PC-3 (cell line): ENCODE results near the gene PSPH. TPM values are rescaled to one million over a fixed set of nuclear protein-coding genes. Genes with fewer than 3 reads are reported as not detected.
"Not testable (repeated sequence)": the region's sequence is repeated elsewhere in the genome, so short reads cannot be mapped to it uniquely, and the experiment has no call there.

Source experiments
- ATAC-seq: fragments of 200-7000 bp; cut with Tn5 transposase; 2 replicates; pipeline ENCODE4 v1.9.1; 2020; ENCODE audit warnings: mild to moderate bottlenecking, moderate library complexity
- BruUV-seq: library from RNA; stranded (reverse); fragments of 400-500 nt; replicated peaks from 2 replicates; lab custom pipeline; 2021; lab: Mats Ljungman, UMichigan
- CTCF ChIA-PET: fragments of 300-600 bp; sonication (Branson Sonifier 250); formaldehyde crosslinking; loops from one replicate; lab custom pipeline; 2022; ENCODE audit warnings: antibody characterized with exemption; lab: Charles Lee
- POLR2A ChIA-PET: fragments of 300-600 bp; sonication (Branson Sonifier 250); formaldehyde crosslinking; loops from one replicate; lab custom pipeline; 2022; ENCODE audit warnings: antibody characterized with exemption; ENCODE audit not compliant: unreplicated experiment; lab: Charles Lee
- DNase-seq: peaks from one replicate; pipeline ENCODE4 v3.0.0-alpha.2; 2015
- H2AFZ ChIP-seq: fragments of 300-600 bp; sonication (generic); 2 replicates; pipeline ENCODE4 v1.6.0; 2016; ENCODE audit warnings: antibody characterized with exemption, low read length
- H3F3A ChIP-seq: fragments of 300-600 bp; sonication (generic); one replicate; pipeline ENCODE4 v1.6.0; 2017; ENCODE audit warnings: antibody characterized with exemption, low read length, control low read depth, mild to moderate bottlenecking; ENCODE audit not compliant: unreplicated experiment
- H3K27ac ChIP-seq: fragments of 300-600 bp; sonication (generic); 2 replicates; pipeline ENCODE4 v1.5.1; 2016; ENCODE audit warnings: mild to moderate bottlenecking, low read length
- H3K27me3 ChIP-seq: fragments of 300-600 bp; sonication (generic); 2 replicates; pipeline ENCODE4 v1.6.1; 2016; ENCODE audit warnings: low read length, mixed read lengths
- H3K36me3 ChIP-seq: fragments of 300-600 bp; sonication (generic); 2 replicates; pipeline ENCODE4 v1.6.1; 2016; ENCODE audit warnings: low read depth, mixed run types, low read length, mixed read lengths
- H3K4me1 ChIP-seq: fragments of 300-600 bp; sonication (generic); 2 replicates; pipeline ENCODE4 v1.5.1; 2016; ENCODE audit warnings: low read length; ENCODE audit not compliant: insufficient read depth
- H3K4me2 ChIP-seq: fragments of 300-600 bp; sonication (generic); 2 replicates; pipeline ENCODE4 v1.6.0; 2016; ENCODE audit warnings: low read length
- H3K4me3 ChIP-seq: fragments of 300-600 bp; sonication (generic); 2 replicates; pipeline ENCODE4 v1.5.1; 2016; ENCODE audit warnings: mild to moderate bottlenecking, low read length, mixed read lengths
- H3K79me2 ChIP-seq: fragments of 300-600 bp; sonication (generic); 2 replicates; pipeline ENCODE4 v1.6.1; 2017; ENCODE audit warnings: low read length, mixed read lengths
- H3K9ac ChIP-seq: fragments of 300-600 bp; sonication (generic); 2 replicates; pipeline ENCODE4 v1.6.0; 2016; ENCODE audit warnings: mild to moderate bottlenecking, low read length
- H3K9me2 ChIP-seq: fragments of 300-600 bp; sonication (generic); replicated peaks from 2 replicates; pipeline ENCODE4 v1.6.1; 2016; ENCODE audit warnings: mixed run types, low read length, mixed read lengths
- H3K9me3 ChIP-seq: fragments of 300-600 bp; sonication (generic); 2 replicates; pipeline ENCODE4 v1.6.1; 2016; ENCODE audit warnings: low read length, mixed read lengths
- H4K20me1 ChIP-seq: fragments of 300-600 bp; sonication (generic); 2 replicates; pipeline ENCODE4 v1.6.1; 2016; ENCODE audit warnings: low read length, mixed read lengths
- EZH2 ChIP-seq: fragments of 300-600 bp; sonication (generic); IDR thresholded peaks from one replicate; pipeline ENCODE4 v1.6.1; 2017; ENCODE audit warnings: antibody characterized with exemption, mild to moderate bottlenecking, low read length; ENCODE audit not compliant: unreplicated experiment
- EZH2phosphoT487 ChIP-seq: fragments of 300-600 bp; sonication (generic); IDR thresholded peaks from 2 replicates; pipeline ENCODE4 v1.6.1; 2018; ENCODE audit warnings: mild to moderate bottlenecking, antibody characterized with exemption, low read length, borderline replicate concordance
- intact Hi-C: fragments of 100-400 bp; cut with micrococcal nuclease; formaldehyde crosslinking; loops from 2 replicates; pipeline ENCODE4 v1.9.0; 2023
- total RNA-seq: library from RNA; depleted of rRNA; stranded (reverse); fragments of >200 nt; gene quantifications from 2 replicates; pipeline ENCODE4 v1.2.3, GENCODE V29; 2014
- TF ChIP-seq, protein P1 (sequence below): fragments of 300-600 bp; sonication (generic); conservative IDR thresholded peaks from 2 replicates; pipeline ENCODE4 v1.5.1; 2017; ENCODE audit warnings: antibody characterized with exemption, low read depth, mild to moderate bottlenecking, low read length

PSPH gene
- total RNA-seq, 1 experiment from 2014 or later: 66.3 TPM

DNA sequence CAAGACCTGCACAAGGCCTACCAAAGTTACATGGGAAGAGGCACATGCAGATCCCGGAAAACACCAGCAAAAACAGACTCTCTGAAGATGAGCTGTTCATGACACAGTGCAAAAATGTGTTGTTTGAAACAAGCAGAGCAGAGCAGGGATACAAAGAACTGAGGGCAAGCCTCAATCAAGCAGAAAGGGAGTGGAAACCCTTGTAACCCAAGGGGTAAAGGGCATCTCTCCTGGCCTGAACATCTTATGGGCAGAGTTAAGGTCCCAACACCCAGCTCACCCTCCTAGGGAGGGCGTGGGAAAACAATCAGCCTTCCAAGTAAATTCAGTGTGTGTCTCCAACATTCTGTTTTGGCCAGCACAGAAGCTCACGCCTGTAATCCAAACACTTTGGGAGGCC, 10.5 kb downstream of the PSPH start:
- Histone ChIP-seq H3K4me2 (no peak overlapping the region), H3K27ac (no peak overlapping the region), H2AFZ (no peak overlapping the region), H4K20me1 (no peaks in the 10 kb centered on the region), H3K4me1 (no peaks in the 10 kb centered on the region), H3K9me2 (no peaks in the 10 kb centered on the region), H3F3A (no peaks in the 10 kb centered on the region), H3K9me3 (no peaks in the 10 kb centered on the region), H3K4me3 (no peak overlapping the region), H3K36me3 (no peaks in the 10 kb centered on the region), H3K79me2 (no peaks in the 10 kb centered on the region), H3K9ac (no peak overlapping the region), H3K27me3 (no peaks in the 10 kb centered on the region)
- no peak for DNase-seq
- no peak for TF ChIP-seq EZH2phosphoT487
- no peak for ATAC-seq
- CTCF ChIA-PET: no interaction called here
- intact Hi-C loops: no loop called here
- no TSS peak for BruUV-seq
- POLR2A ChIA-PET: no interaction called here

DNA sequence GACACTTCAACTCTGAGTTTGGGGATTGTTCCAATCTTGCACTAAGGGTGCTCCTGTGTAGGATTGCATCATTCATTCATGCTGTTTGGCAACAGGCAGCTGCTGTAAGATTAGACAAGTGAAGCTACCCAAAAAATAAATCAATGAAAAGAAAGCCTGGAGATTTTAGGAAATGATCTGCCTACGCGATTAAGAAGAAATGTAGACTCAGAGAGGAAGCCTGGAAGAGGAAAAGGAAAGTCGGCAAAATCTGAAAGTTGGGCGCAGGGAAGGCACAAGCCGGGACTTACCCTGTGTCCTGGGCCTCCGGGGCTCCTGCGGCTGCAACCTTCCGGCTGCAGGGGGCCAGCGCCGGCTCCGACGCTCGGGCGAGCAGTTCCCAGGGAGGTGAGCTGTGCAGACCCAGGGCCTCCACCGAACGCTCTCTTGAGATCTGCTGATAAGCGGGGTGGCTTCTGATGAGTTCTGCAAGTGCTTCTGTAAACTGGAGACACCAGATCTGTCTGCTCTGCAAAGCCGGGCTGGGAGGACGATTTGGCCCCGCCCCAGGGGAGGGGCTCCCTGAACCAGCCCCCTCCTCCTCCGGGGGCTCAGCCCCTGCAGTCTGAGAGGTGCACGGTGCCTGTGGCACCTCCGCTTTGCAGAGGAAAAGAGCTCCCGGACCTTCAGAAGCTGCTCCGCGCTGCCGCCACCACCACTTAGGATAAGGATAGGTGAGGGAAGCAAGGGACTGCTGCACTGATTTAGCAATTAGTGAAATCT, 17.4 kb downstream of the PSPH start:
- Histone ChIP-seq H3K9me2 (no peaks in the 10 kb centered on the region), H3K4me2 (peak overlapping the region; percentile 80), H3K27me3 (no peaks in the 10 kb centered on the region), H3K27ac (peak overlapping the region; percentile 35), H3K79me2 (peaks cover 6% of the 10 kb centered on the region), H3K4me1 (no peaks in the 10 kb centered on the region), H3K9ac (peak overlapping the region; percentile 57), H2AFZ (peak overlapping the region; percentile 78), H3K36me3 (no peaks in the 10 kb centered on the region; the same call in 1 of the 2 replicates), H3K9me3 (no peaks in the 10 kb centered on the region), H4K20me1 (no peaks in the 10 kb centered on the region), H3F3A (no peaks in the 10 kb centered on the region), H3K4me3 (peak overlapping the region; percentile 69)
- CTCF ChIA-PET: interaction anchor here (0.6 to 1.8 kb wide), 4 partner anchors 17 to 59 kb away, joined by 3 to 6 read pairs (median 4); partner anchors contain the start of genes CCT6A and PSPH
- intact Hi-C loops: loop anchor here (1.0 kb wide), 1 partner anchor 17 kb away; the partner anchor contains the start of genes CCT6A and PSPH
- POLR2A ChIA-PET: interaction anchor here (0.6 to 1.4 kb wide), 2 partner anchors 17 to 31 kb away, joined by 21 to 23 read pairs; partner anchors contain the start of genes CCT6A, PSPH and SUMF2
- no peak for TF ChIP-seq EZH2
- TF ChIP-seq EZH2phosphoT487: no peak
- TF ChIP-seq, protein P1, sequence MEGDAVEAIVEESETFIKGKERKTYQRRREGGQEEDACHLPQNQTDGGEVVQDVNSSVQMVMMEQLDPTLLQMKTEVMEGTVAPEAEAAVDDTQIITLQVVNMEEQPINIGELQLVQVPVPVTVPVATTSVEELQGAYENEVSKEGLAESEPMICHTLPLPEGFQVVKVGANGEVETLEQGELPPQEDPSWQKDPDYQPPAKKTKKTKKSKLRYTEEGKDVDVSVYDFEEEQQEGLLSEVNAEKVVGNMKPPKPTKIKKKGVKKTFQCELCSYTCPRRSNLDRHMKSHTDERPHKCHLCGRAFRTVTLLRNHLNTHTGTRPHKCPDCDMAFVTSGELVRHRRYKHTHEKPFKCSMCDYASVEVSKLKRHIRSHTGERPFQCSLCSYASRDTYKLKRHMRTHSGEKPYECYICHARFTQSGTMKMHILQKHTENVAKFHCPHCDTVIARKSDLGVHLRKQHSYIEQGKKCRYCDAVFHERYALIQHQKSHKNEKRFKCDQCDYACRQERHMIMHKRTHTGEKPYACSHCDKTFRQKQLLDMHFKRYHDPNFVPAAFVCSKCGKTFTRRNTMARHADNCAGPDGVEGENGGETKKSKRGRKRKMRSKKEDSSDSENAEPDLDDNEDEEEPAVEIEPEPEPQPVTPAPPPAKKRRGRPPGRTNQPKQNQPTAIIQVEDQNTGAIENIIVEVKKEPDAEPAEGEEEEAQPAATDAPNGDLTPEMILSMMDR: no peak
- ATAC-seq: peak; percentile 90
- DNase-seq: peak; percentile 70
- TSS peak; percentile 52 for BruUV-seq

DNA sequence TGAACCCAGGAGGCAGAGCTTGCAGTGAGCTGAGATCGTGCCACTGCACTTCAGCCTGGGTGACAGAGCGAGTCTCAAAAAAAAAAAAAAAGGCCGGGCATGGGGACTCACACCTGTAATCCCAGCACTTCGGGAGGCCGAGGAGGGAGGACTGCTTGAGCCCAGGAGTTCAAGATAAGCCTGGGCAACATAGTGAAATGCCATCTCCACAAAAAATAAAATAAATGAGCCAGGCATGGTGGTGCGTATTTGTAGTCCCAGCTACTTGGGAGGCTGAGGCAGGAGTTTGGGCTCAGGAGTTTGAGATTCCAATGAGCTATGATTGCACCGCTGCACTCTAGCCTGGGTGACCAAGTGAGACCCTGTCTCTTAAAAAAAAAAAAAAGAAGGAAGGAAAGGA, 18.7 kb downstream of the PSPH start:
- H4K20me1 ChIP-seq, BruUV-seq, H2AFZ ChIP-seq, H3K9me2 ChIP-seq, intact Hi-C loops, DNase-seq, H3K4me1 ChIP-seq, CTCF ChIA-PET, H3K27ac ChIP-seq, H3K36me3 ChIP-seq, POLR2A ChIA-PET, H3F3A ChIP-seq, H3K9ac ChIP-seq, ATAC-seq, H3K79me2 ChIP-seq, H3K27me3 ChIP-seq, H3K9me3 ChIP-seq, H3K4me3 ChIP-seq: not testable (repeated sequence)
- H3K4me2 ChIP-seq: 0 out of 2 replicates have a peak overlapping the region, but pooled peaks have one; percentile 80

DNA sequence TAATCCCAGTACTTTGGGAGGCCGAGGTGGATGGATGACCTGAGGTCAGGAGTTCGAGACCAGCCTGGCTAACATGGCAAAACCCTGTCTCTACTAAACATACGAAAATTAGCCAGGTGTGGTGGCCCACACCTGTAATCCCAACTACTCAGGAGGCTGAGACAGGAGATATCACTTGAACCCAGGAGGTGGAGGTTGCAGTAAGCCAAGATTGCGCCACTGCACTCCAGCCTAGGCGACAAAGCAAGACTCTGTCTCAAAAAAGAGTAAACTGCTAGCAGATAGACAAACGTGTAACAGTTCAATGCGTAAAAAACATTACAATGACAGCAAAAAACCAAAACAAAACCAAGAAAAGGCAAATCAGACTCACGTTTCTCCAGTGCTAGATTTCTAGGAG, 19.7 kb downstream of the PSPH start:
- H3K9me2 ChIP-seq, H3K9me3 ChIP-seq, BruUV-seq, H3K27me3 ChIP-seq, H3K4me2 ChIP-seq, H3K27ac ChIP-seq, H3K4me1 ChIP-seq, H4K20me1 ChIP-seq, DNase-seq, H3K36me3 ChIP-seq, H2AFZ ChIP-seq, POLR2A ChIA-PET, H3F3A ChIP-seq, intact Hi-C loops, H3K79me2 ChIP-seq, H3K9ac ChIP-seq, CTCF ChIA-PET, H3K4me3 ChIP-seq, ATAC-seq: not testable (repeated sequence)
